ENCODE measurements around the gene TWF2. TPM values are rescaled to one million over a fixed set of nuclear protein-coding genes. Genes with fewer than 3 reads are reported as not detected.

Gene TWF2
- total RNA-seq, 1 experiment from 2014 or later = 44.8 TPM

- Mint-ChIP-seq H3K4me1 (peaks cover 4 to 18% of the 10 kb centered on the region in 2 experiments), H3K4me3 (no peak overlapping the region), H3K27ac (no peak overlapping the region), H3K9me3 (no peaks in the 10 kb centered on the region; a peak in 2 of 5 replicates), H3K27me3 (ENCODE audit: low read depth) (no peaks in the 10 kb centered on the region; the same call in none of the 2 replicates), H3K36me3 (ENCODE audit: insufficient read depth in 1 of 3, low read depth in 3 of 3) (peaks cover 0 to 4% (median 0%) of the 10 kb centered on the region in 3 experiments; a peak in 1 of 7 replicates)
- H3K4ac ChIP-seq (ENCODE audit: low read depth, low read length) = no peak overlapping the region
- H2BK20ac ChIP-seq (ENCODE audit: low read depth, low read length, poor library complexity, severe bottlenecking) = no peak overlapping the region
- no peak overlapping the region for H2BK15ac ChIP-seq (ENCODE audit: low read depth, low read length)
- no CpG with 5 or more reads among the region's 27 CpGs for WGBS (ENCODE audit: extremely low coverage, insufficient read length, low lambda C conversion rate)
- H3K23ac ChIP-seq (ENCODE audit: insufficient read length, low read depth, low read length) = no peak overlapping the region
- H2BK5ac ChIP-seq (ENCODE audit: insufficient read length, low read length) = no peak overlapping the region
- H2BK120ac ChIP-seq (ENCODE audit: low read depth, low read length, poor library complexity, severe bottlenecking) = no peak overlapping the region
- no peak overlapping the region for H3K9ac ChIP-seq (ENCODE audit: extremely low read depth, insufficient read length, low read length)
- H3K23me2 ChIP-seq (ENCODE audit: insufficient read length, low read depth, low read length, poor library complexity, severe bottlenecking) = no peaks in the 10 kb centered on the region
- H3K56ac ChIP-seq (ENCODE audit: insufficient read length, low read depth, low read length) = no peak overlapping the region
- H3K79me1 ChIP-seq (ENCODE audit: insufficient read depth, low read depth, low read length, poor library complexity, severe bottlenecking) = no peaks in the 10 kb centered on the region
- no peak overlapping the region for H3T11ph ChIP-seq (ENCODE audit: low read length)
- no peak overlapping the region for H4K91ac ChIP-seq (ENCODE audit: insufficient read length, low read depth, low read length)
- H4K5ac ChIP-seq (ENCODE audit: insufficient read length, low read depth, low read length) = no peak overlapping the region
- H3K27me3 ChIP-seq (ENCODE audit: insufficient read depth, low read length) = no peaks in the 10 kb centered on the region
- no peak overlapping the region for H3K14ac ChIP-seq (ENCODE audit: insufficient read depth, low read length)
- no peak overlapping the region for H3K4me2 ChIP-seq (ENCODE audit: insufficient read depth, insufficient read length, low read length)
- no peak for TF ChIP-seq CTCF (conservative IDR thresholded peaks at IDR 0.05)
- H3K18ac ChIP-seq (ENCODE audit: insufficient read length, low read depth, low read length) = no peak overlapping the region
- no peak overlapping the region for H2BK12ac ChIP-seq (ENCODE audit: insufficient read length, low read depth, low read length)
- DNase-seq = peak; percentile 32
- H3K9me3 ChIP-seq (ENCODE audit: control insufficient read depth, low read depth, low read length) = no peaks in the 10 kb centered on the region
- no peak overlapping the region for H4K8ac ChIP-seq (replicated peaks; ENCODE audit: insufficient read length, low read depth, low read length)
- H3K4me1 ChIP-seq (ENCODE audit: insufficient read depth, low read length) = no peaks in the 10 kb centered on the region; the same call in 1 of the 2 replicates
- no peaks in the 10 kb centered on the region for H3K79me2 ChIP-seq (ENCODE audit: insufficient read depth, low read length)
- no peak overlapping the region for H2AFZ ChIP-seq (ENCODE audit: low read length)
- peaks cover 3% of the 10 kb centered on the region for H4K20me1 ChIP-seq (ENCODE audit: control insufficient read depth, insufficient read depth, insufficient read length)
- no peak overlapping the region for H3K27ac ChIP-seq (ENCODE audit: insufficient read length, low read depth, low read length)
- no peak overlapping the region for H2AK5ac ChIP-seq (ENCODE audit: insufficient read length, low read length)
These were observed 17.8 kb downstream of the TWF2 start for GRCh38 chr3:52221141-52221562.
